ENCODE data around the gene LGR6. TPM values are rescaled to one million over a fixed set of nuclear protein-coding genes. Genes with fewer than 3 reads are reported as not detected.

Gene LGR6
- total and polyA plus RNA-seq, 2 experiments from 2014 or later: 0.80 to 1.5 TPM

DNA sequence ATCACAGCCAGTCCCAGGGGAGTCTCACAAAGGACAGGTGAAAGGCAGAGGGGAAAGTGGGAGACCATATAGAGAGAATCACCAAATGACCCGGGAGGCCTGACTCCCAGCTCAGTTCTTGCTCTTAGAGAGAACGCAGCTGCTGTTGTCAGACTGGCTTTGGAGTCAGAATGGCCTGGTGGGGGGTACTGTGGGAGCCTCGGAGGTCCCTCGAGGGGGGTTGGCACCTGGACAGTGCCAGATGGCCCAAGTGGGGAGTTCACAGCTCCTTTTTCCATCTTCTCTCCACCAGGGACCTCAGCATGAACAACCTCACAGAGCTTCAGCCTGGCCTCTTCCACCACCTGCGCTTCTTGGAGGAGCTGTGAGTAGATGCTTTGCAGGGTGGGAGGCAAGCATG lies 31.5 kb downstream of the LGR6 start:
- 83% methylated on average over 5 of the region's 5 CpGs for WGBS (ENCODE audit: low lambda C conversion rate, missing lambda C conversion rate)
- Histone ChIP-seq H3K27ac (no peak overlapping the region), H3K4me2 (no peak overlapping the region), H3K36me3 (replicated peaks; ENCODE audit: insufficient read depth, low read depth) (no peaks in the 10 kb centered on the region), H3K4me1 (ENCODE audit: insufficient read depth) (peaks cover 23% of the 10 kb centered on the region), H2AFZ (no peak overlapping the region), H3K27me3 (no peaks in the 10 kb centered on the region), H3K79me2 (no peaks in the 10 kb centered on the region), H4K20me1 (ENCODE audit: insufficient read depth, poor library complexity, severe bottlenecking) (no peaks in the 10 kb centered on the region), H3K4me3 (no peak overlapping the region), H3K9me3 (ENCODE audit: low read depth) (no peaks in the 10 kb centered on the region), H3K9me2 (replicated peaks; ENCODE audit: insufficient read depth) (no peaks in the 10 kb centered on the region)
- no peak for DNase-seq (ENCODE audit: low spot score)
- TF ChIP-seq EZH2 (IDR thresholded peaks at IDR 0.05; ENCODE audit: borderline replicate concordance) (no peak), EZH2phosphoT487 (IDR thresholded peaks at IDR 0.05; ENCODE audit: low read depth, severe bottlenecking, unreplicated experiment) (no peak)
- TF ChIP-seq, protein P1, sequence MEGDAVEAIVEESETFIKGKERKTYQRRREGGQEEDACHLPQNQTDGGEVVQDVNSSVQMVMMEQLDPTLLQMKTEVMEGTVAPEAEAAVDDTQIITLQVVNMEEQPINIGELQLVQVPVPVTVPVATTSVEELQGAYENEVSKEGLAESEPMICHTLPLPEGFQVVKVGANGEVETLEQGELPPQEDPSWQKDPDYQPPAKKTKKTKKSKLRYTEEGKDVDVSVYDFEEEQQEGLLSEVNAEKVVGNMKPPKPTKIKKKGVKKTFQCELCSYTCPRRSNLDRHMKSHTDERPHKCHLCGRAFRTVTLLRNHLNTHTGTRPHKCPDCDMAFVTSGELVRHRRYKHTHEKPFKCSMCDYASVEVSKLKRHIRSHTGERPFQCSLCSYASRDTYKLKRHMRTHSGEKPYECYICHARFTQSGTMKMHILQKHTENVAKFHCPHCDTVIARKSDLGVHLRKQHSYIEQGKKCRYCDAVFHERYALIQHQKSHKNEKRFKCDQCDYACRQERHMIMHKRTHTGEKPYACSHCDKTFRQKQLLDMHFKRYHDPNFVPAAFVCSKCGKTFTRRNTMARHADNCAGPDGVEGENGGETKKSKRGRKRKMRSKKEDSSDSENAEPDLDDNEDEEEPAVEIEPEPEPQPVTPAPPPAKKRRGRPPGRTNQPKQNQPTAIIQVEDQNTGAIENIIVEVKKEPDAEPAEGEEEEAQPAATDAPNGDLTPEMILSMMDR (IDR thresholded peaks at IDR 0.05; ENCODE audit: poor library complexity): no peak

DNA sequence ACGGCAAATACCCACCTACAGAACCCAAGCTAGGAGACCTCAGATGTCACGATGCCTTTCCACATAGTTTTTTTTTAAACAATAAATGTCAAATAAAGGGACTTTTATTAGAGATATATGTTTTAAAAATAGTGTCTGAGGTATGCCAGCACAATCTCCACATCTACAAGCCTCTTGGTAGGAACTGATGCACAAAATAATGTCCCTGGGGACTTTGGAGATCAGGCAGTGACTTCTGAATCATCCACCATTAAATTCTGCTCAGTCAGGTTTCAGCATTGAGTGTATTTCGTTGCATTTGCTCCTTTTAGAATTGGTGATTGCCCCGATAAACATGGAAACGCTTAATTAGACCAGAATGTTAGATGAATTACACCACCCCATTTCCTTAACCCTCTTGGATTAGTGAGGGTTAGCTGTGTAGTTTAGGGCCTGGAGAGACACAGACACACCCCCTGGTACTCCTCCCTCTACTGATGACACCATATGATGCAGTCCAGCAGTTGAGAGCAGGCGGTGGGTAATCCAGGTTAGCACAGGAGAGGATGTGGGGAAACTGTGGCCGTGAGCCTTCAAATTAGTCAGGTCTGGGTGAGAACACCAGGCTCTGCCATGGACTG lies 33.6 kb downstream of the LGR6 start:
- Histone ChIP-seq H2AFZ (no peak overlapping the region), H3K79me2 (no peaks in the 10 kb centered on the region), H4K20me1 (ENCODE audit: insufficient read depth, poor library complexity, severe bottlenecking) (no peaks in the 10 kb centered on the region), H3K27ac (no peak overlapping the region), H3K9me3 (ENCODE audit: low read depth) (no peaks in the 10 kb centered on the region), H3K4me1 (ENCODE audit: insufficient read depth) (peaks cover 18% of the 10 kb centered on the region), H3K4me2 (no peak overlapping the region), H3K9me2 (replicated peaks; ENCODE audit: insufficient read depth) (no peaks in the 10 kb centered on the region), H3K36me3 (replicated peaks; ENCODE audit: insufficient read depth, low read depth) (no peaks in the 10 kb centered on the region), H3K27me3 (no peaks in the 10 kb centered on the region), H3K4me3 (no peak overlapping the region)
- no peak for DNase-seq (ENCODE audit: low spot score)
- WGBS (ENCODE audit: low lambda C conversion rate, missing lambda C conversion rate): 79% methylated on average over 7 of the region's 7 CpGs
- no peak for TF ChIP-seq EZH2phosphoT487 (IDR thresholded peaks at IDR 0.05; ENCODE audit: low read depth, severe bottlenecking, unreplicated experiment)

DNA sequence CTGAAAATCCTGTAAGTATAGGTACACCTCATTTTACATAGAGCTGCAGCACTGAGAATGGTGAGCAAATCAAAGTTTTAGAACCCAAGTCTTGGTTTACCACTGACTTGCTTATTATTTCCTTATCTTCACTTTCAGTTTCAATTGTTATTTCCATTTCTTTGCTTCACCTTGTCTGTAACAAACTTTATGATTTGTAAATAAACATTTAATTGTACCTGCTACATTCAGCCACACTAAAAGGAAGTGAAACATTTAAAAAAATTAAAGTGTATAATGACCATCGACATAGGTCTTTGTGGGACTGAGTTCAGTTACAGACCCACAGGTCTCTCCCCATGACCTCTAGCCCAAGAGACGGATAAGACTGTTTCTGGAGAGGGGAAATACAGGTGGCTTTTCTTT lies 34.4 kb downstream of the LGR6 start:
- no peak overlapping the region for H3K4me3 ChIP-seq
- H3K4me1 ChIP-seq (ENCODE audit: insufficient read depth): peaks cover 10% of the 10 kb centered on the region
- no peaks in the 10 kb centered on the region for H3K27me3 ChIP-seq
- no peak overlapping the region for H3K27ac ChIP-seq
- no peaks in the 10 kb centered on the region for H4K20me1 ChIP-seq (ENCODE audit: insufficient read depth, poor library complexity, severe bottlenecking)
- DNase-seq (ENCODE audit: low spot score): no peak
- no peaks in the 10 kb centered on the region for H3K9me2 ChIP-seq (replicated peaks; ENCODE audit: insufficient read depth)
- no peak overlapping the region for H2AFZ ChIP-seq
- no peak overlapping the region for H3K4me2 ChIP-seq
- no peaks in the 10 kb centered on the region for H3K79me2 ChIP-seq
- WGBS (ENCODE audit: low lambda C conversion rate, missing lambda C conversion rate): 90% methylated on average over 2 of the region's 2 CpGs
- H3K36me3 ChIP-seq (replicated peaks; ENCODE audit: insufficient read depth, low read depth): no peaks in the 10 kb centered on the region
- TF ChIP-seq, protein P1 (IDR thresholded peaks at IDR 0.05; ENCODE audit: poor library complexity): no peak
- TF ChIP-seq EZH2 (IDR thresholded peaks at IDR 0.05; ENCODE audit: borderline replicate concordance): no peak
- H3K9me3 ChIP-seq (ENCODE audit: low read depth): no peaks in the 10 kb centered on the region

DNA sequence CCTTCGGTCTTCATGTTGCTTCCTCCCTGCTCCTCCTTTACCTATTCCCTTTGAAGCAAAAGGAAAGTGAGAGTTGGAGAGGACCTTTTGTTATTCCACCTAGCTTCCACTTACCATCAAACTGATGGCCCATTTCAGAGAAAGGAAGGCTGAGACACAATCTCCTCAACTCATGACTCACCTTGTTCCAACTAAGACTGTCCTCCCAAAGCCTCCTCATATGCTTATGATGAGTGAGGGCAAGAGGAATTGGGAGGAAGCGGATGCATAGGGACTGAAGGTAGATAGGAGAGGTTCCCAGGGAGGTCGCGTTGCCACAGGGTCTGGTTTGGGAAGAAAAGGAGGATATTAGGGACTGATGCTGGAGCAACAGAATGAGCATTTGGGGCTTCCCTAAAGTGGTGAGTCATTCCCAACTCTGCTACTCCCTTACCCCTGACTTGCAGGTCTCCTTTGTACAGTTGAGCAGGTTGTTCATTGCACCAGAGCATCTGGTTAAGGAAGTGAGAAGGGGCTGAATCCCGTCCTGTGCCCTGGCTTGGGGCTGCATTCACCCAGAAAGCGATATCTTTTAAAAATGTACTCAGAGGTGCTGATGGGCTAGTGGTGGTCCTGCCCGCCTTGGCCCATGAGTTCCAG lies 35.0 kb downstream of the LGR6 start:
- Histone ChIP-seq H3K4me2 (no peak overlapping the region), H3K9me3 (ENCODE audit: low read depth) (no peaks in the 10 kb centered on the region), H4K20me1 (ENCODE audit: insufficient read depth, poor library complexity, severe bottlenecking) (no peaks in the 10 kb centered on the region), H3K4me1 (ENCODE audit: insufficient read depth) (peaks cover 4% of the 10 kb centered on the region), H2AFZ (no peak overlapping the region), H3K79me2 (no peaks in the 10 kb centered on the region), H3K4me3 (no peak overlapping the region), H3K9me2 (replicated peaks; ENCODE audit: insufficient read depth) (no peaks in the 10 kb centered on the region), H3K36me3 (replicated peaks; ENCODE audit: insufficient read depth, low read depth) (no peaks in the 10 kb centered on the region), H3K27ac (no peak overlapping the region), H3K27me3 (no peaks in the 10 kb centered on the region)
- WGBS (ENCODE audit: low lambda C conversion rate, missing lambda C conversion rate): 91% methylated on average over 7 of the region's 7 CpGs
- TF ChIP-seq EZH2phosphoT487 (IDR thresholded peaks at IDR 0.05; ENCODE audit: low read depth, severe bottlenecking, unreplicated experiment): no peak
- no peak for TF ChIP-seq EZH2 (IDR thresholded peaks at IDR 0.05; ENCODE audit: borderline replicate concordance)
- TF ChIP-seq, protein P1 (IDR thresholded peaks at IDR 0.05; ENCODE audit: poor library complexity): no peak
- DNase-seq (ENCODE audit: low spot score): no peak

Measured in hepatocyte (in vitro differentiated cells).